NT2/D1 (cell line): ENCODE measurements around the gene CCDC137.

Experiments used
- DNase-seq: peaks from one replicate; pipeline ENCODE4 v3.0.0-alpha.2; 2011; ENCODE audit warnings: low read depth, low spot score
- H3K27me3 ChIP-seq: 2 replicates; pipeline ENCODE4 v1.6.0; 2011; ENCODE audit warnings: mild to moderate bottlenecking; ENCODE audit not compliant: insufficient read length, insufficient read depth
- H3K36me3 ChIP-seq: 2 replicates; pipeline ENCODE4 v1.6.1; 2011; ENCODE audit warnings: mild to moderate bottlenecking, low read length, mixed read lengths; ENCODE audit not compliant: insufficient read depth, insufficient read length
- H3K4me1 ChIP-seq: 2 replicates; pipeline ENCODE4 v1.5.1; 2011; ENCODE audit not compliant: insufficient read depth, insufficient read length
- H3K4me3 ChIP-seq: 2 replicates; pipeline ENCODE4 v1.5.1; 2011; ENCODE audit warnings: low read depth; ENCODE audit not compliant: insufficient read length
- H3K9ac ChIP-seq: 2 replicates; pipeline ENCODE4 v1.6.0; 2011; ENCODE audit warnings: low read depth; ENCODE audit not compliant: insufficient read length
- H3K9me3 ChIP-seq: 2 replicates; pipeline ENCODE4 v1.5.1; 2011; ENCODE audit warnings: mild to moderate bottlenecking, low read length; ENCODE audit not compliant: insufficient read depth
- SUZ12 ChIP-seq: IDR thresholded peaks from 2 replicates; pipeline ENCODE4 v1.6.1; 2011; ENCODE audit not compliant: insufficient read length, insufficient read depth; ENCODE audit errors: extremely low read depth
- YY1 ChIP-seq: IDR thresholded peaks from 2 replicates; pipeline ENCODE4 v1.6.1; 2011; ENCODE audit not compliant: insufficient read length, insufficient read depth
- ZNF274 ChIP-seq: IDR thresholded peaks from 2 replicates; pipeline ENCODE4 v1.6.1; 2011; ENCODE audit warnings: mild to moderate bottlenecking, low read depth, low read length

Gene CCDC137

DNA sequence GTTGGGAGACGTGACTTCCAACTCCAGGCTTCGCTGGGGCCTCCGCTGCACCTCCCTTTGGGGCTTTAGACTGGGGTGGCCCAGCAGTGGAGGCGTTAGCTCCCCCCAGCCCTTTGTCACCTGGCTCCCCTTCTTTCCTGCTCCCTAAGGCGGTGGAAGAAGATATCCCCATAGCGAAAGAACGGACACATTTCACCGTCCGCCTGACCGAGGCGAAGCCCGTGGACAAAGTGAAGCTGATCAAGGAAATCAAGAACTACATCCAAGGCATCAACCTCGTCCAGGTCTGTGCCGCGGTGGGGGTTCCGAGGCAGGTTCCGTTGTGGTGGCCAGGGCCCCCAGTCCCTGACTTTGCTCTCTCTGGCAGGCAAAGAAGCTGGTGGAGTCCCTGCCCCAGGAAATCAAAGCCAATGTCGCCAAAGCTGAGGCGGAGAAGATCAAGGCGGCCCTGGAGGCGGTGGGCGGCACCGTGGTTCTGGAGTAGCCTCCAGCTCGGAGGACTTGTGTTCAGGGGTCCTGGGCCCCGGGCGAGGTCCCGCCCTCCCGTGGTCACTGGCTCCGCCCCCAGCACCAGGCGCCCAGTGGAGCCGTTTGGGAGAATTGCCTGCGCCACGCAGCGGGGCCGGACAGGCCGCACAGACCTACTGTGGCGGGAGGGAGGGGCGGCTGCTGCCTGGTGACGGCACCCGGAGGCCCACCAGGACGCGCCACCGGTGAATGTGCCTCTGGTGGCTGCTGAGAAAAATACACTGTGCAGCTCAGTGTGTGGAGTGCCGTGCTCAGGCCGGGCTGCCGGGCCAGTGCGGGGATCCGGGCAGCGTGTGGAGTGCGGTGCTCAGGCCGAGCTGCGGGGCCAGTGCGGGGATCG, 40.5 kb downstream of the CCDC137 start:
- no peaks in the 10 kb centered on the region for H3K9me3 ChIP-seq
- TF ChIP-seq ZNF274 = no peak
- no peak for TF ChIP-seq YY1
- no peak for TF ChIP-seq SUZ12
- no peak overlapping the region for H3K4me3 ChIP-seq
- no peaks in the 10 kb centered on the region for H3K27me3 ChIP-seq
- peaks cover 59% of the 10 kb centered on the region for H3K36me3 ChIP-seq
- H3K4me1 ChIP-seq = peaks cover 25% of the 10 kb centered on the region
- DNase-seq = no peak
- no peak overlapping the region for H3K9ac ChIP-seq

- no peak overlapping the region for H3K4me3 ChIP-seq
- H3K27me3 ChIP-seq = no peaks in the 10 kb centered on the region
- no peak for DNase-seq
- peaks cover 53% of the 10 kb centered on the region for H3K36me3 ChIP-seq
- H3K9ac ChIP-seq = peak overlapping the region; percentile 8
- H3K4me1 ChIP-seq = peaks cover 22% of the 10 kb centered on the region
- TF ChIP-seq ZNF274 (no peak), YY1 (no peak), SUZ12 (no peak)
- no peaks in the 10 kb centered on the region for H3K9me3 ChIP-seq
Observed at GRCh38 chr17:81707725-81708646, 41.4 kb downstream of the CCDC137 start.

DNA sequence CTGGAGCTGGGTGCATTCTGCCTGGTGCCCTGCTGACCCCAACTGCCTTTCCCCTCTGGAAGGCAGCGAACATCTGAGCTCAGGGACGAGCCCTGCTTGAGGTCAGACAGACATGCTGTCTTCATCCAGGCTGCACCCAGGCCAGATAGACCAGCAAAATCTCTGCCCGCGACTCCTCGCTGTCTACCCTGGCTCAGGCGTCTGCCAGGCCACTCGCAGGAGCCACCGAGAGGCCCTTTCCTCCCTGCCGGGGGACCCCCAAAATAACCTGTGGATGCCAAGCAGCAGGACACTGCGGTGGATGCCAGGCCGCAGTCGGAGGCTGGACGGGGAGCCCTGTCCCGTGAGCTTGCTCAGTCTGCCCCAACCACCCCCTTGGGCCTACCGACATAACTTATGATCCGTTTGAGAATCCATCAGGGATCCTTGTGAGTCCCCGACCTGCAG, 42.2 kb downstream of the CCDC137 start:
- Histone ChIP-seq H3K36me3 (peaks cover 53% of the 10 kb centered on the region), H3K4me3 (no peak overlapping the region), H3K9ac (peak overlapping the region; percentile 42), H3K27me3 (no peaks in the 10 kb centered on the region), H3K9me3 (no peaks in the 10 kb centered on the region), H3K4me1 (peaks cover 29% of the 10 kb centered on the region)
- no peak for TF ChIP-seq ZNF274
- no peak for DNase-seq

- Histone ChIP-seq H3K27me3 (no peaks in the 10 kb centered on the region), H3K4me1 (peaks cover 26% of the 10 kb centered on the region), H3K9me3 (no peaks in the 10 kb centered on the region), H3K4me3 (peak overlapping the region; percentile 31), H3K36me3 (peaks cover 47% of the 10 kb centered on the region), H3K9ac (peak overlapping the region; percentile 42)
- TF ChIP-seq YY1 = no peak
- TF ChIP-seq ZNF274 = no peak
- no peak for TF ChIP-seq SUZ12
- DNase-seq = no peak
Observed at GRCh38 chr17:81710514-81711308, 44.2 kb downstream of the CCDC137 start.

DNA sequence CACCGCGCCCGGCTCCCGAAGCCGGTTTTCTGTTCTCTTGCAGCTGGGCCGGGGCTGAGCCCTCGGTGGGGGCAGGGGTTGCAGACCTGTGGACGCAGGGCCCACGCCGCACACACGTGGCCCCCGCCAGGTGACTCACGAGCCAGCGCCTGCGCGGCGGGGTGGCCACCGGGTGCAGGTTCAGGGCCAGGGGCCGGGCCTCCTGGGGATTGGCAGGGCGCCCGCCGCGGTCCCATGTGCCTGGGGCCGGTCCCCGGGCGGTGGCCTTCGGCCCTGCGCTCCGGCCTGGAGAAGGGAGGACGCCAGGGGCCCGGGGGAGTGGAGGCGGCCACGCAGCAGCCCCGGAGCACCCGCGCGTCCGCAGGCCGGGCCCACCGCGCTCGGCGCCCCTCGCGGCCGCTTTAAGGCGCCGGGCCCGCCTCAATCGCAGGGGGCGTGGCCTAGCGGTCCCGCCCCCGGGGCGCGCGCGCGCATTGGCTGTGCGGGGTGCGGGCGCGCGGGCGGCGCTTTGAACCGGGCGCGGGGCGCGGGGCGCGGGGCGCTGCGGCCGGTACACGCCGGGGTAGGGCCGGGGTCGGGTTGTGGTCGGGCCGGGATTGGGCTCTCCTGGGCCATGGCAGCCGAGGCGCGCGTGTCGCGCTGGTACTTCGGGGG, 45.4 kb downstream of the CCDC137 start, which contains the start of gene SLC25A10:
SLC25A10 (plus strand) TSS at position 471 of the 654 bp plus-strand sequence; CDS start at position 614, 143 bp downstream.
- peaks cover 24% of the 10 kb centered on the region for H3K4me1 ChIP-seq
- H3K9me3 ChIP-seq = no peaks in the 10 kb centered on the region
- peaks cover 35% of the 10 kb centered on the region for H3K36me3 ChIP-seq
- DNase-seq = peak; percentile 46
- no peak for TF ChIP-seq ZNF274
- TF ChIP-seq SUZ12 = no peak
- no peak for TF ChIP-seq YY1
- no peaks in the 10 kb centered on the region for H3K27me3 ChIP-seq
- H3K9ac ChIP-seq = peak within 1 kb of the TSS; percentile 96
- peak within 1 kb of the TSS; percentile 86 for H3K4me3 ChIP-seq

DNA sequence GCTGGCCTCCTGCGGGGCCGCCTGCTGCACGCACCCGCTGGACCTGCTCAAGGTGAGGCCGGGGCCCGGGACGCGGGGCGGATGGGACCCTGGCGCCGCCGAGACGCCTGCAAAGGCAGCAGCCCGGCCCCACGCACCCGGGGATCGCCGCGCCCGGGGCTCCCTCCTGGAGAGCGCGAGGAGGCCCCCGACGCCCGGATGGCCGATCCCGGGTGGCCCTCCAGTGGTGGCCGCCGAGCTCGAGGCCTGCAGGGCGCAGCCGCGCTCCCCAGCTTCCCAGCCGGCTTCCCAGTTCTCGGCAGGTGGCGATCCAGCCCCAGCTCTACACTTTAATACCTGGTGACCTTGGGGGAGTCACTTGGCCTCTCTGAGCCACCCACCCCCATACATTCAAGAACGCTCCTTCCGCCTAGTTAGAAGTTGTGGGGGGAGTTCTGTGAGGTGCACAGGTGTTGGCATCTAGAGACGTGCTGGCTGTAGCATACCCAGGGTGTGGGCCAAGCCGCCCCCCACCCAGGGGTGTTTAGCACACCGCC, 46.0 kb downstream of the CCDC137 start:
- Histone ChIP-seq H3K9me3 (no peaks in the 10 kb centered on the region), H3K4me1 (peaks cover 24% of the 10 kb centered on the region), H3K36me3 (peaks cover 32% of the 10 kb centered on the region), H3K9ac (peak overlapping the region; percentile 96), H3K4me3 (peak overlapping the region; percentile 86), H3K27me3 (no peaks in the 10 kb centered on the region)
- no peak for DNase-seq
- TF ChIP-seq ZNF274 = no peak
- TF ChIP-seq SUZ12 = no peak
- TF ChIP-seq YY1 = no peak
